HG03139 (cell line): ENCODE results near the gene MLC1.

ENCODE experiments used
- ATAC-seq: cut with Tn5 transposase; IDR thresholded peaks from one replicate; pipeline ENCODE4 v1.9.1; 2021; ENCODE audit not compliant: unreplicated experiment

The MLC1 gene

DNA sequence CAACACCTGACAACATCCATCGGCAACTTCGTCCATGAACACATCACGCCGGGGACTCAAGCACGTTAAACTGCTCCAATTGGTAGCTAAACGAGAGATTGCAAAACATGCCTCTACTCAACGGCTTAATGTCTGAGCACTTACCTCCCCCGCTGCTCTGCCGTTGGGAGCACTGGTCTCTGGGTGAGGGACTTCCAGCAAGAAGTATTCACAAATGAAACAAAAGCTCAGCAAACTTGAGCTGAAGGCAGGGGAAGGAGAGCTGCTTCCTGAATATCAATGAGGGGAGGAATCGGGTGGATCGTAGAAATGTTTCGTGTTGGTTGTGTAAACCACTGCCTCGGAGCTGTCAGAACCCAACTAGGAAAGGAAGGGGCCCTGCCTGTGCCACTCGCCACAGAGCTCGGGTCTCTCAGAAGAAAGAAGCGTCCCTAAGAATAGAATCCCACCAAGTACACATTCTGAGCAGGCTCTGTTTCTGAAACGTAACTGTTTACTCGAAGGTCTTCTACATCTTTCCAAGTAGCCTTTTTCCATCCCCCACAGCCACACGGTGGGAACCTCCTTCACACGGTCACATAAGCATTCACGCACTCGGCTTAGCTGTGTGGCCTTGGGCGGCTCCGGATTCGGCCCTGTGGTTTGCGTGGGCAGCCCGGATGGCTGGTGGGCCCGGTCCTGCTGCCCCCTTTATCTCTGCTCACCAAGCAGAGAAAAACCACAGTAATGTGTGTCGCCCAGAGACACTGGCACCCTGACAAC lies at the start of gene MLC1:
Gene MLC1 (minus strand): TSS at position 216 of the 762 bp plus-strand sequence. CDS start 524 bp downstream, outside the sequence.
- ATAC-seq, result no peak

DNA sequence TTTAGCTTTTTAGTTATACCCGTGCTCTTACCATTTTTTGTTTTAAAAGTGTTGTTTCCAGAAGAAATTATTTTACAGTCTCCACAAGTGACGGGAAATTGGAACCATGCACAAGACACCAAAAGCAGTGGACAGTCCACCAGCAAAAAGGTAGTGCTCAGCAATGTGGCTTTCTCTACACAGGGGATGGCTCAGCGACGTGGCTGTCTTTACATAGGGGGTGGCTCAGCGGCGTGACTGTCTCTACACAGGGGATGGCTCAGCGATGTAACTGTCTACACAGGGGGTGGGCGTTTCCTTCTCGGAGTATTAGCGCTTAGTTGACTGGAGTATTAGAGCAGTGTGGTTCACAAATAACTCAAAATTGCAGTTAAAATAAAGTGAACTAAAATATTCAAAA lies 49.3 kb upstream of the MLC1 start:
- no peak for ATAC-seq

DNA sequence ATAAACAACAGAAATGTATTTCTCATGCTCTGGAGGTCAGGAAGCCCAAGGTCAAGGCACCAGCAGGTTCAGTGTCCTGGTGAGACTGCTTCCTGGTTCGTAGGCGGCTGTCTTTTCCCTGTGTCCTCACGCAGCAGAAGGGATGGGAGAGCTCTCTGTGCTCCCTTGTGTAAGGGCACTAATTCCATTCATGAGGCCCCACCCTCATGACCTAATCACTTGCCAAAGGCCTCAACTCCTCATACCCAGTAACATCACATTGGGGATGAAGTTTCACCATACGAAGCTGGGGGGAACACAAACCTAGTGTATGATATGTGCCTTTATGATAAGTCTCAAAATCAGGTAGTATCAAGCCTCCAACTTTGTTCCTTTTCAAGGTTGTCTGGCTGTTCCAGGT lies 46.7 kb upstream of the MLC1 start:
- ATAC-seq, result no peak

DNA sequence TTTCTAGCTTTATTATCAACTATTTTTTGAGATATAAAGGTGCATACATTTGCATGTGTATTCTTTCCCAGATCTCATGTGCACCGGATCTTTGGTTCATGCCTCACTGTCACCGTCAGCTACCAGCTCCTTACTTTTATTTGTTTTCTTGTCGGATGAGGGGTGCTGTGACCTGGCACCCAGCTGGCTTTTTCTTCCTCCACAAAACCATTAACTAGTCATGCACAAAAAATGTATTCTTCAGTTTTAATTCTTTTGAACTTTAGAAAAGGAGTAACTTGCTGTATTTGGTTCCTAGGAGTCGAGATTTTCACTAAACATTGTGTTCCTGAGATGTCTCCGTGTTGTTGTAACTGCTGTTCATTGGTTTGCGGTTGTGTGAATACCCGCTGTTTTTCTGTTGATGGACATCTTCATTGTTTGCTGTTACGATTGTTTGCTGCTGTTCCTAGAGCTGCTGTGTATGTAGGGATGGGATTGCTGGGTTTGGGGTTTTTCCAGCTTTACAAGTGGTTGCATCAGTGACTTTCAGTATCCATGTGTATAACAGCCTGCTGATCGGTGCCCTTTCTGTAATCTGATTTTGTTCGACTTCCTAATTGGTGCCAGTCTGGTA lies 44.0 kb upstream of the MLC1 start:
- no peak for ATAC-seq

DNA sequence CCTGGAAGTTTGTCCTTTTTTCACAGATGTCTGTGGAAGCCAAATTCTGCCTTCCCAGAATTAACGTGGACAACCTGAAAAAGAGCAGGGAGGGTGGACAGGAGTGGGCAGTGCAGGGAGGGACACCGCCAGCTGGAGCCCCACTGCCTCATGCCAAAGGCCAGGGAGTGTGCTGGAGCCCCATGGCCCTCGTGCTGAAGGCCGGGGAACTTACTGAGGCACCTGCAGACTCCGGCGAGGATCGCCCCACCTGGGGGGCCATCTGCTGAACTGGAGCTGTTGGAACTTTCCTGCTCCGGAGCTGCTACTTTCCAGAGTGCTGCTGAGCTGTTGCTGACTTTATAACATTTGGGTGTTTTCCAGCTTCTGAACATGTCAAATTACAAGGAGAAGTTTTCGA lies 39.8 kb upstream of the MLC1 start:
- no peak for ATAC-seq

DNA sequence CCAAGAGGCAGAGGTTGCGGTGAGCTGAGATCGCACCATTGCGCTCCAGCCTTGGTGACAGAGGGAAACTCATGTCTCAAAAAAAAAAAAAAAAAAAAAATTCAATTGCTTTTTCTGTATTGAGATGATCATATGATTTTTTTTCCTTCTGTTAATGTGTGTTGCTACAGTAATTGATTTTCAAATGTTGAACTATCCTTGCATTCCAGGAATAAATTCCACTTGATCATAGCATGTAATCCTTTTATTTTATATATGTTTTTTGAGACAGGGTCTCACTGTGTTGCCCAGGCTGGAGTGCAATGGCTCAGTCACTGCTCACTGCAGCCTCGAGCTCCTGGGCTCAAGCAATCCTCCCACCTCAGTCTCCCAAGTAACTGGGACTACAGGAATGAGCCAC lies 37.9 kb upstream of the MLC1 start:
- ATAC-seq, result no peak

DNA sequence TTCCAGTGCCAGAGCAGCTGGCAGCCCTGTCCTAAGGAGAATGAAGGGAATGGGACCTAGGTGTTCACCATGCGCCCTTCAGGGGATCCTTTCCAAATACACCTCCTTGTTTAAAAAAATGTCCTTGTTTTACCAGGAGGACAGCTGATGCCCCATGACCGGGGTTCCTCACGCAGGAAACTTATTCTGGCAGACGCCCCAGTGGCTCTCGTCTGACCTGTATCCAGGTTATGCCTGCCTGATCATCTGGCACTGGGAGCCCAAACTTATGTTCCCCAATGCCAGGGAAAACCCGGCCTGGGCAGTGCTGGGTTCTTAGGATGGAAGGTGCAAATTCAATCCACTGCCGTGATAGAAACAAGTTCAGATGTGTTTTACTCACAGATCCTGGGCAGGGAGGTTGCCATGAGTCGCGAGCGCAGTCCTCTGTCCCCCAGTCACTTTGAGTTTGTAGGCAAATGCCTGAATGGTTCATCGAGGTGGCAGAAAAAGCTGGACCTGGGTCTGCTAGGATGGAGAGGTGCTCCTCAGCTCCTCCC lies 36.0 kb upstream of the MLC1 start:
- no peak for ATAC-seq

DNA sequence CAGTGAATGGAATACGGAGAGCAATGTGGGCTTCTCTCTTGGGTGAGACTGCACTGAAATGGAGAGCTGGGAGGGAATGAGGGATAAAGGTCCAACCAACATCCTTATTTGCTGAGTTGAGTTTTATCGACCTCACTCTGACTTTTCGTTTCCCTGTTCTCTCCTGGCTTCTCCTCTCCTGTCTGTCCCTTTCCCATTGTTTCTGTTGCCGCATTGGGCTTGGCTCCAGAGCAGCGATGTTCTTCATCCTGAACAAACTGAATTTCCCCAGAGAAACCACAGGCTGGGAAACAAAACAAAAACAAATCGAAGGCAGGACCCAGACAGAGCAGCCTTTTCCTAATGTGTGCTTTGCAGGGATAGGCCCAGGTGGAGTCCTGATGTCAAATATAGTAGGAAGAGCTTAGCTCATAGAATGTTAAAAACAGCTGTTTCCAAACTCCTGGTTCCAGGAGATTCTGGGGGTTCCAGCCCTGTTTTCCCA lies 34.6 kb upstream of the MLC1 start:
- no peak for ATAC-seq

DNA sequence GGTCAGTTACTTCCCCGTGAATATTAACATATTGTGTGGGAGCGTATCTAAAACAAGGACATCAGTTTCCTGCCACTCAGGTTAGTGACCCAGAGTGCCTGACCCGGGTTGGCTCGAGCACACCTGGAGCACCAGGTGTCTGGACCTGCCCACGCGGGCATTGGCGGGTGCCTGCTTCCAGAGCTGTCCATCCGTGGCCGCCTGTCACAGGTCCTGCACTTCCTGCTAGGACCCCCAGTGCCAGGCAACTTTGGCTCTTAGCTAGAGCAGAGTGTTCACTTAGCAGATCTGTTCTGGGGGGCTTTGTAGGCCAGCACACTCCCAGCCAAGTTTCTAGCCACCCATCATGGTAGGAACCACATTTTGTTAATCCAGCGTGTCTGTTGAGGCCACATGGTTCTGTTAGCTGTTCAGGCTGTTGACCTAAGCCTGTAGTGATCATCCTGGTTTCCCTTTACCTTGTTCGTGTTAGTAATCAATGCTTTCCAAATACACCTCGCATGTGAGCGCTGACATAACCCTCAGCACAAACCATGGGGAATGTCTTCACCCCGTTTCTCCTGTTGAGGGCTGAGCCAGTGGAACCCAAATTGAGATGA lies 34.0 kb upstream of the MLC1 start:
- ATAC-seq, result no peak

DNA sequence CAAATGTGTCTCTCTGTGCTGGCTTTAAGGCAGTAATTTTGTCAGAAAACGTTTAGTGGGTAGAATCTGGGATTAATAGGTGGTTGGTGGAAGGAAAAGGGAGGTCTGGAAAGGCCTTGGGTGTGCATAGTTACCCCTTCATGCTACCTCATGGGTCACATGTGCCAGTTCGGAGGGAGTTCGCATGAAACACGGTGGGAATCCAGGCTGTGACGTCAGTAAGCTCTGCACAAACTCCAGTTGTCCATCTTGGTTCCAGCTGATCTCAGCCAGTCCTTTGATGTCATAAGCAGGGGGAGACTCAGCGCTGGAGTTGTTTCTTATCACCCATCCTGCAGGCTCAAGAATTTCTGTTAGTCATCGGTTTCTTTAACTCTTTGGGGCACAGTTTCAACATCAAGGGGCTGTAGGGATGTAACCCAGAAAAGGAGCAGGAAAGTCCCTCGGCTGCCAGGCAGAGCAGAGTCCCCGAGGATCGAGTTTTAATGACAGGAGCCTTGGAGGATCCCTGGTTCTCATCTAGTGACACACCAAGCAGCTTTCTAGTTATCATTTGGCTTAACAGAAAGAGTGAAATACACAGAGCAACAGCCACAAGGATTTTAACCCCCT lies 33.4 kb upstream of the MLC1 start:
- no peak for ATAC-seq

DNA sequence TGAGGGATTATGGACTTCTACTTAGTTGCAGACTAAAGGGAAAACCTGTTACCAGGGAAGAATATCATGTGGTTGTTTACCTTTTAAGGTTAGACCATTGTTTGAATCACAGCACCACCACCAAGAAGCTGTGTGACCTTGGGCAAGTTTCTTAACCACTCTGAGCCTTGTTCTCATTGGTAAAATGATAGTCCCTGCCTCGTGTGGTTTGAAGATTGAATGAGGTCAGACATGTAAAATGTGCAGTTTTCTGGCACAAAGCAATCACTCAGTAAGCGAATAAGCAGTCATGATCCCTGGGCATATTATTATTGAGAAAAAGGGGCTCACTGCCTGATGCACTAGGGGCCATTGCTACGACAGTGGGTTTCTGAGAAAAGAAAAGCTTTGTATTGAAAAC lies 32.9 kb upstream of the MLC1 start:
- no peak for ATAC-seq

DNA sequence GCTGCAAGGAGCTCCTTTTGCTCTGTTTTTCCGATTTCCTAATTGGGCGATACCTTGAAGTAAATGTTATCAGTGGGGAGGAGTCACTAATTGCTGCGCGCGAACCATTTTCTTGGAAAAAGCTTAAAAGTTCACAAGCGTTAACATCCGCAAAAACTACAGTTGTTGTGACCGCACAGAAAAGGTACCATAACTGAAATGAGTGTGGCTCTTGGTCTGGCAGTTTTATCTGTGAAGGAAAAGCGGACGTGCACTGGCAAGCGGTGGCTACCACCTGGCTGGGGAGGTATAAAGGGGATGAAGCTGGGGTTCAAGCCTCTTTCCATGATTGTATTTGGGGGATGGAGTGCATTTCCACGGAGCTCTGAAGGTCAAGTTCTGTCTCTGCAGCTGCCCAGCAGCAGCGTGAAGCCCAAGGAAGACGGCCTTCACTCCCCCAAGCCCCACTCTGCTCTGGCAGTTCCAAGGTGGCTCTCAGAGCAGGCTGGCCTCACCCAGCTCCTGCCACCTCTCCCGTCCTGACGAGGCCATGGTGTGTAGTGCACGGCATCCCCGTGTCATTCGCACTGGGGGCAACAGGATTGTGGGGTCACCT lies 32.0 kb upstream of the MLC1 start:
- ATAC-seq, result no peak

DNA sequence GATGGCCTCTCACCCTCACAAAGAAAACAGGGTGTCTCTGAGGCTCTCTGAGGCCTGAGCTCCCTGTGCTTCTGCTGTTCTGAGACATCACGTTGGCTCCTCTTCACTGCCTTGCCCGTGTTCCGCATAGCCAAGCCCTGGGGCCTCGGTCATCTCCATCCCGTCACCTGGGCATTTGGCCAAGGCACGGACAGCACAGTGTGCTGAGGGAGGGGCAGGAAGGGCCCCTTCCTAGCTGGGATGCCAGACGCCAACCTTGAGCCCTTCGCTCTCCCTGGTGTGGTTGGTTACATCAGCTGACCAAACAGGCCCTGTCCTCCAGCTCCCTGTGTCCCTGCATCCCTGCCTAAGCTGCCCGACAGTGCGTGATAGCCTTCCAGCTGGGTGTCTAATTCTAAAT lies 30.5 kb upstream of the MLC1 start:
- ATAC-seq, result no peak

DNA sequence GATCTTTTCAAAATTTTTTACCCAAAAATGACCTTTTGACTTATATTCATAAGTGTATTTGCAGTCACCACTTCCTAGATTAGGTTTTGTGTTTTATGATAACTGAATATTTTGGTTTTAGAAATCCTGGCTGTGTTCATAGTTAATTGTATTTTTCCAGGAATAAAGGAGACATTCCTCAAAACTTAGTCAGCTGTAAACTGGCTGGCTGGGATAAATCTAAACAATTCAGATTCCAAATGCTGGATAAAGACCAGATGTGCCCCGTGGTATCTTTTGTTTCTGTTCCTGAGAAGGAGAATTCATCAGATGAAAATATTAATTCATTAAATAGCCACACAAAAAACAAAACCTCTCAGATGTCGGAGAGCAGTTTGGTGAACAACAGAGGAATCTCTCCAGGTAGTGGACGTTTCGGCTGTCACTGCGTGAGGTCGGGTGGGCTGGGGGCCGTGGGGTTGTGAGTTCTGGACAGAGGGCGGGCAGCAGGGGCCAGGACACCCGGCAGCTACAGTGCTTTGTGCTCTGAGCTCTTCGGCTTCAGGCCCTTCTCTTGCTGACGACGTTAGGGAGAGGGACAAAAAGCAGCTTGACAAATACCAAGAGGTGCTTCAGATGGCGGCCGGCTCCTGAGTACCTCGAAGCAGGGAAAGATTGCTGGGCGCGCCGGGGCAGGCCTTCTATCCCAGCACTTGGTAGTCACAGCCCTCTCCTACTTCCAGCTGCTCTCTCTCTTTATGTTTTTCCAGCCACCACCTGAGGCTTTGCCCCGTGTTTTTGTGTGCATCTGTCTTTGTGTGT lies 29.2 kb upstream of the MLC1 start:
- no peak for ATAC-seq

DNA sequence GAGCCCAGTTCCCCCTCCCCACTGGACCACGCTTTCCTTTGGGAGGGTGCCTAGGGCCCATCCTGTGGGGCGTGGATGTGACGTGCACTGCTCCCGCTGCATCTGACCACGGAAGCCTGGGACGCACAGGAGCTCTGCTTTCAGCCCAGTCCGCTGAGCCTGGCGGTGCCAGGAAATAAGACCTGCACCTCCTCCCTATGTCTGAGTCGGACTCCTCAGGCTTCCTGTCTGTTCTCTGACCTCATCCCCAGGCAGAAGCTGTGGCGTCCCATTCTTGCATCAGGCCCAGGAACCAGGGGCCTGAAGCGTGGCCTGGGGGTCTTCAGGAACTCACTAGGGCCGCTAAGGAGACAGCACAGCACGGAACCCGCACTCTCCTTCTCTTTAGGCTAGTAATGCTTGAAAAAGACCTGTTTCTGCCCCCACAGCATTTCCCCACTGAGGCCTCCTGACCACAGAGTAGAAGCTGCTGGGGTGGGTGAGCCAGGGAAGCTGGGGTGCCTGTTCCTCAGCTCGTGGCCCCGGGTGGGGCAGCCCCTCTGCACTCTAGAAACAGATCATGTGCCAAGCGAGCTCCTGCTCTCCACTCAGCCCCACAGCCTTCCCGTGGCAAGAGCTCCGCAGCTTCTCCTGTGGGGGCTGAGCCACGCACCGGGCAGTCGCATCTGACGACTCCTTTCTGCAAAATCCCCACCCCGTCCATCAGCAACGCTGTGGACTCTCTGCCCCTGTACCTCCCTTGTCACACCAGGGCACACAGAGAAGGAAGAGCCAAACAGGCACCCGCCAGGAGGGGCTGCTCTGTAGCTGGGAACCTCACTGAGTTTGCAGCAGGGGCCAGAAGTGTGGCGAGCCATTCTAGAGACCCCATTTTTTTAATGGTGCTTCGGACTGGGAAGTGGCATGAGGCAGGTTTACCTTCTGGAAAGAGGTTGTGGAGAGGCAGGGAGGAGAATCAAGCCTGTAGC lies 27.2 kb upstream of the MLC1 start:
- no peak for ATAC-seq

DNA sequence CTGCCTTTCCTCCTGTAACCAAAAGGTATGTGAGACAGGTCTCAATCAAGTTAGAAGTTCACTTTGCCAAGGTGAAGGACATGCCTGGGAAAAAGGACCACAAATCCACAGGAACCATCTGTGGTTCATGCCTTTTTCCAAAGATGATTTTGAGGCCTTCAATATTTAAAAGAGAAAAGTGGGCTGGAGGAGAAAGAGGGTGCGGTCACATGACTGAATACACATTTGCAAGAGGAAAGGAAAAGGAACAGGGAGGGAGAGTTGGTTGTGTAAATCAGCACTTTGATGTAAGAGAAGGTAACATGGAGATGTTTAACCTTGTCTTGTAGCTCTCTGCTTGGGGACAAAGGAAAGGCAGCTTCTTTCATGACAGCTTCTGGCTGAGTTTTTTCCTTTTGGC lies 25.8 kb upstream of the MLC1 start:
- ATAC-seq, result no peak

DNA sequence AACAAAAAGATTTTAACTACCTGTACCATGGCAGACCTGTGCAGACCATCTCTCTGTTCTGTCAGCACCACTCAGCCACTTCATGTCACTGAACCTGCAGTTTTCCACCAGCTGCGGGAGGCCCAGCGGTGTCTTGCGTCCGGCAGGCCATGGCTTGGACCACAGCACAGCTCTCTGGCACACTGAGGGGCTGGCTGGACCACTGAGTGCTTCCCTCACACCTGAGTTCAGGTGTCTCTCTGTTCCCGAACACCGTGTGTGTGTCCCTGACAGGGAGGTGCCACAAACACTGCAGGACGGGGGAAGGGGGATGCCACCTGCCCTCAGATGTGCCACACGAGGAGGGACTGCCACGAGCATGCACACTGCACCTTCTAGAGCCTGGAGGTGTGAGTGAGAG lies 22.3 kb upstream of the MLC1 start:
- ATAC-seq, result no peak

DNA sequence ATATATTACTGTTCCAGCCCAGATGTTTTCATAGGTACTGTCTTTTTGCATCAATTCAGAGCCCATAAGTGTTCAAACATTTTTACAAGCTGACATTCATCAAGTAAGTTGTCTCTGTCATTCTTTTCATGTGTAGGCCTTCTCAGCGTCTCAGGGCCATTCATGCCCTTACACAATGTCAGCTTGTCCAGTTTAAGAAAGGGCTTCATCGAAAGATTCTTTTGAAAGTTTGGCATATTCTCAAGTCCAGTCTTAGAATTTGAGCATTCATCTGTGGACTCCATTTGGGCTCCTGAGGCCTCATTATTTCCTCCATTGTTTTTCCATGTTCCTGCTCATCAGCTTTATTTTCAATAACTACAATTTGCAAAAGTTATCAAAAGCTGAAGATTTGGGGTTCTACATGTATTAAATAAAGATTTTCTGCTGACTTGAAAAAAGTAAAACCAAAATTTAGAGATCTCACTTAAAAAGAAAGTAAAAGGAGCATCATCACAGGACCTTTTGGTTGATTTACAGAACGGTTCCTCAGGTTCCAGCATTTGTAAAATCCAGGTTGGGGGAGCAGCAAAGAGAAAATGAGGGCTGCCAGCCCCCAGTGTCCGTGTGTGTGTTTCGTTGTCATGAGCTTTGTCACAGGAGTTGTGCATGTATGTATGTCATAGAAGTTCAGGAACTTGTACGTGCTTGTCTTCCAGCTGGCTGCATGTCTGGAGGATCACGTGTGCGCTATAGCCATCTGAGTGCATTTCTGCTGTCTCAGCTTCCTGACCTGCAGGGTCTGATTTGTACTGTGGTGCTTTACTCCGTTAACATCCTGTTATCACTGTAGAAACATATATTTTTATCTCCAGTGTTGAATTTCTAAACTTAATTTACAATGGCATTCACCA lies 20.2 kb upstream of the MLC1 start:
- no peak for ATAC-seq
